Stimulated activated CD4-positive, alpha-beta T cell treated with anti-CD3 and anti-CD28 coated beads, Interleukin-15, amount 100 ng/mL, for 24 hours (primary cell): ENCODE results near the gene DSG2.

Experiments
- DNase-seq: peaks from one replicate; pipeline ENCODE4 v3.0.0-alpha.2; 2020

DSG2 gene

GRCh38 chr18:31558567-31558966 lies 60.6 kb downstream of the DSG2 start:
- DNase-seq = no peak

- no peak for DNase-seq
Observed at GRCh38 chr18:31562726-31563125, 64.7 kb downstream of the DSG2 start.

GRCh38 chr18:31563778-31564177 lies 65.8 kb downstream of the DSG2 start:
- no peak for DNase-seq

- DNase-seq = no peak
Observed at GRCh38 chr18:31565345-31565744, 67.4 kb downstream of the DSG2 start.

- DNase-seq = no peak
Observed at GRCh38 chr18:31565782-31566512, 68.0 kb downstream of the DSG2 start.

- DNase-seq = no peak
Observed at GRCh38 chr18:31566576-31567306, 68.8 kb downstream of the DSG2 start.

GRCh38 chr18:31572368-31572767 lies 74.4 kb downstream of the DSG2 start:
- DNase-seq = no peak

- DNase-seq = no peak
Observed at GRCh38 chr18:31573051-31573450, 75.1 kb downstream of the DSG2 start.

- DNase-seq = no peak
Observed at GRCh38 chr18:31574359-31574758, 76.4 kb downstream of the DSG2 start.

- no peak for DNase-seq
Observed at GRCh38 chr18:31575515-31576257, 77.7 kb downstream of the DSG2 start.

GRCh38 chr18:31576670-31577069 lies 78.7 kb downstream of the DSG2 start:
- no peak for DNase-seq

GRCh38 chr18:31577195-31577594 lies 79.2 kb downstream of the DSG2 start:
- no peak for DNase-seq

- no peak for DNase-seq
Observed at GRCh38 chr18:31578126-31578525, 80.1 kb downstream of the DSG2 start.

GRCh38 chr18:31579375-31579774 lies 81.4 kb downstream of the DSG2 start:
- DNase-seq = no peak

- DNase-seq = no peak
Observed at GRCh38 chr18:31581498-31582197, 83.7 kb downstream of the DSG2 start.

- no peak for DNase-seq
Observed at GRCh38 chr18:31583185-31583854, 85.3 kb downstream of the DSG2 start.

GRCh38 chr18:31585991-31586390 lies 88.0 kb downstream of the DSG2 start:
- no peak for DNase-seq

GRCh38 chr18:31586616-31587015 lies 88.6 kb downstream of the DSG2 start:
- DNase-seq = no peak

- DNase-seq = no peak
Observed at GRCh38 chr18:31587529-31587928, 89.6 kb downstream of the DSG2 start.

GRCh38 chr18:31590570-31590969 lies 92.6 kb downstream of the DSG2 start:
- DNase-seq = no peak

GRCh38 chr18:31591113-31591512 lies 93.1 kb downstream of the DSG2 start:
- DNase-seq = no peak

- no peak for DNase-seq
Observed at GRCh38 chr18:31591628-31592027, 93.7 kb downstream of the DSG2 start, which contains the start of gene TTR. Gene TTR (plus strand): TSS chr18:31591877. CDS start chr18:31591903, 26 bp downstream.
